HG02884 (cell line): ENCODE data around the gene SEMA3G.

ENCODE experiments used
- ATAC-seq: cut with Tn5 transposase; IDR thresholded peaks from one replicate; pipeline ENCODE4 v1.9.1; 2021; ENCODE audit warnings: mild to moderate bottlenecking, moderate library complexity; ENCODE audit not compliant: unreplicated experiment

The SEMA3G gene

DNA sequence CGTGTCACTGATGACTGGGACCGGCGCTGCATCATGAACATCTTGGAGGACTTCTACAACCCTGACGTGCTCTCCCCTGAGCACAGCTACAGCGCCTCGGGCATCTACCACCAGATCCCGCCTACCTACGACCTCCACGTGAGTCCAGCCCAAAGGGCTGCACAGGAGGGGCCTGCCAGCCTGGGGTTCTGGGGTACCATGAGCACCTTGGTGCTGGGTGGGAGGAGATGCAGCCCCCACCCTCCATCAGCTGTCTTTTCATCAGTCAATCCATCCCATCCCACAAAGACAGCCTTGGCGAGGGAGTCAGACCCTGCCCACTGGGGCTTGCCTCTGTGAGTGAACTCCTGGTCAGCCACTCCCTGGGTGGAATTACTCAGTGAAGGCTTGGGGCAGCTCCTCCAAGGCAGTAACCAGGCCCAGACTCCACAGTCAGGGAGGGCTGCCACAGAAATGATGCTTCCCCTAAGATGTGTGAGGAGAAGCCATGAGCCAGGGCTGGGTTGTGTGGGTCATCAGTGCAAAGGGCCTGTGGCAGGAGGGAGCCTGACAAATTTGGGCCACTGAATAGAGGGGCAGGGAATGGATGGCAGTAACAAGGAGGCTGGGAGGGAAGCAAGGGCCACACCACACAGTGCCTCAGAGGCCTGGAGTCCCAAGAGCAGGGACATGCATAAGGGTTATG lies 47.9 kb downstream of the SEMA3G start:
- ATAC-seq = no peak

DNA sequence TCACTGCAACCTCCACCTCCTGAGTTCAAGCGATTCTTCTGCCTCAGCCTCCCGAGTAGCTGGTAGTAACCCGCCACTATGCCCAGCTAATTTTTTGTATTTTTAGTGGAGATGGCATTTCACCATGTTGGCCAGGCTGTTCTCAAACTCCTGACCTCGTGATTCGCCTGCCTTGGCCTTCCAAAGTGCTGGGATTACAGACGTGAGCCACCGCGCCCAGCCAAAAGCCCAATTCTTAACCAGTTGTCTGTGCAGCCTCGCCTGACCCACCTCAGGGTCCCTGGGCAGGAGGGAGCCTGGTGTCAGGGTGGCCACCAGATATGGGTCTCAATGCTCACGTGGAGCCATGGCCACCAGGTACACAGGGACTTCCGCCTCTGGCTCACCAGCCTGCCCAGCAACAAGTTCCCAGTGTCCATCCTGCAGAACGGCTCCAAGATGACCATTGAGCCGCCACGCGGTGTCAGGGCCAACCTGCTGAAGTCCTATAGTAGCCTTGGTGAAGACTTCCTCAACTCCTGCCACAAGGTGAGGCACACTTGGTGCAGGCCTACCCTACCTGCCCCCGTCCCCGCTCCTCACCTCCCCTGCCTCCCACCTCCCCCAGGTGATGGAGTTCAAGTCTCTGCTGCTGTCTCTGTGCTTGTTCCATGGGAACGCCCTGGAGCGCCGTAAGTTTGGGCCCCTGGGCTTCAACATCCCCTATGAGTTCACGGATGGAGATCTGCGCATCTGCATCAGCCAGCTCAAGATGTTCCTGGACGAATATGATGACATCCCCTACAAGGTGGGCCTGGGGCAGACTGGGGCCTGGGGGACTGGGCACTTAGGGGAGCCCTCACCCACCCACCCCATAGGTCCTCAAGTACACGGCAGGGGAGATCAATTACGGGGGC lies 48.6 kb downstream of the SEMA3G start:
- ATAC-seq = no peak

DNA sequence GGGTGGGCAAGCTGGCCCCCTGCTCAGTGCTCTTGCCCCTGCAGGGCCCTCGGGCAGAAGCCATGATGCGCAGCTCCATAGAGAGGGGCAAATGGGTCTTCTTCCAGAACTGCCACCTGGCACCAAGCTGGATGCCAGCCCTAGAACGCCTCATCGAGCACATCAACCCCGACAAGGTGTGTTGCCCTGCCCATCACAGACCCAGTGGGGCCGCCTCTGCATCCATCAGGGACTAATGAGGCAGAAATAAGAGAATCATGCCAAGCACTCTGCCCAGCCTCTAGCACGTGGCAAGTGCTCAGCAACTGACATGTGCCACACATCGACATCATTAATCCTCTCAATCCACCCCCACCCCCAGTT lies 49.4 kb downstream of the SEMA3G start:
- no peak for ATAC-seq

DNA sequence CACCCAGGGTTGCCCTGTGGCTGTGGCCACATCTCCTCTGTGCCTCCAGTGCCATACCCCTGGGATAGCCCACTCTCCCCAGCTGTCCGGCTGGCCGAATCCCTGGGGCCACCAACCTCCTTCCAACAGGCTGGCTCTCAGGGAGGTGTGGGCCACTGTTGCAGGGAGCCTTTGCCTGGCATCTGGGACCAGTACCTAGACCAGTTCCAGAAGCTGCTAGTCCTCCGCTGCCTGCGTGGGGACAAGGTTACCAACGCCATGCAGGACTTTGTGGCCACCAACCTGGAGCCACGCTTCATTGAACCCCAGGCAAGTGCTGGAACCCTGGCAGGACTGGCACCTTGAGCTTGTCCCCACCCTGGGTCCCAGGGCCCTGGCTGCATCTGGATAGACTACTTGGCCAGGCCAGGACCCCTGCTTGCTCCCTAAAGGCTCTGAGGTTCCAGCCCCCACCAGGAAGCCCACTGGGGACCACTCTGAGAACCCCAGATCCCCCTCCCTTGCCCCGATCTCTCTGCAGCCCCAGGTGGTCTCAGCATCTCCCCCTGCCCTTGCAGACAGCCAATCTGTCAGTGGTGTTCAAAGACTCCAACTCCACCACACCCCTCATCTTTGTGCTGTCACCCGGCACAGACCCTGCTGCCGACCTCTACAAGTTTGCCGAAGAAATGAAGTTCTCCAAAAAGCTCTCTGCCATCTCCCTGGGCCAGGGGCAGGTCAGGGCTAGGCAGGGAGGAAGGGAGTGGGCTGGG lies 50.0 kb downstream of the SEMA3G start:
- ATAC-seq = no peak

DNA sequence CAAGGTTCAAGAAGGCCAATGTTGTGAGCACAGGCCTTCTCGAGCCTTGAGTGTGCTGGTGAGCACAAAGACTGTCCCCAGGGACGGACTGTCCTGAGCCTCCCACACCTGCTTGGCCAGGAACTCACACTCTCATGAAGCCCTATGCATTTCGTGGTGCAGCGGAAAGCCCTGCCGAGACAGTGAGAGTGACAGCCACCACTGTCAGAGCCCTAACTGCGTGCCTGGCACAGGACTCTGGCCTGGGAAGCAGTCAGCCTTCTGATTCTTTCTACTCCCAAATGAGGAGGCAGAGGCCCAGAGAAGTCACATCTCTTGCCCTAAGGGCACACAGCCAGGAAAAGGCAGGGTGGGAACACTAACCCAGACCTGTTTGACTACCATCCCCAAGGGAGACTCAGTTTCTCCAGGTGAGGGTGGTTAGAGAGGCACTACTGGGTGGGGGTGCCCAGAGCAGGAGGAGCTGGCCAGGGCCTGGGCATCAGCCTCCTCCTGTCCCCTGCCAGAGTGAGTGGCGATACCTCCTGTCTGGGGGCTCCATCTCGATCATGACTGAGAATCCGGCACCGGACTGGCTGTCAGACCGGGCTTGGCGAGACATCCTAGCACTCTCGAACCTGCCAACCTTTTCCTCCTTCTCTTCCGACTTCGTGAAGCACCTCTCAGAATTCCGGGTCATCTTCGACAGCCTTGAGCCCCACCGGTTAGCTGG lies 50.8 kb downstream of the SEMA3G start:
- no peak for ATAC-seq

DNA sequence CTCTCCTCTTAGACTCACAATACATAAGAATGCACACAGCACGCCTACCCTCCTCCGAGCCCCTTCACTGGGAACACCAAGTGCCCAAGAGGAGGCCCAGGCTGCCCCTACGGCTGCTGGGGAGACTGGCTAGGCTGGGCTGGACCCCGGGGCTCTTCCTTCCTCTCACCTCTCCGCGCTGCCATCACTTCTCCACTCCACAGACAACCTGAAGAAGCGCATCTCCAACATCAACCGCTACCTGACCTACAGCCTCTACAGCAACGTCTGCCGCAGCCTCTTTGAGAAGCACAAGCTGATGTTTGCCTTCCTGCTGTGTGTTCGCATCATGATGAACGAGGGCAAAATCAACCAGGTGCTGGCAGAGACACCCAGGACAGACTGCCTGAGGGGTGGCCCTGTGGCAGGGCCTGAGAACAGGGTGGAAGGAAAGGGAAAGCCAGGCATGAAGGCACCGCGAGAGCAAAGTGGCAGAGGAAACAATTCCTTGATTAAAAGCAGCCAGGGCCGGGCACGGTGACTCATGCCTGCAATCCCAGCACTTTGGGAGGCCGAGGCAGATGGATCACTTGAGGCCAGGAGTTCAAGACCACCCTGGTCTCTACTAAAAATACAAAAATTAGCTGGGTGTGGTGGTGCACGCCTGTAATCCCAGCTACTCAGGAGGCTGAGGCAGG lies 51.6 kb downstream of the SEMA3G start:
- no peak for ATAC-seq

DNA sequence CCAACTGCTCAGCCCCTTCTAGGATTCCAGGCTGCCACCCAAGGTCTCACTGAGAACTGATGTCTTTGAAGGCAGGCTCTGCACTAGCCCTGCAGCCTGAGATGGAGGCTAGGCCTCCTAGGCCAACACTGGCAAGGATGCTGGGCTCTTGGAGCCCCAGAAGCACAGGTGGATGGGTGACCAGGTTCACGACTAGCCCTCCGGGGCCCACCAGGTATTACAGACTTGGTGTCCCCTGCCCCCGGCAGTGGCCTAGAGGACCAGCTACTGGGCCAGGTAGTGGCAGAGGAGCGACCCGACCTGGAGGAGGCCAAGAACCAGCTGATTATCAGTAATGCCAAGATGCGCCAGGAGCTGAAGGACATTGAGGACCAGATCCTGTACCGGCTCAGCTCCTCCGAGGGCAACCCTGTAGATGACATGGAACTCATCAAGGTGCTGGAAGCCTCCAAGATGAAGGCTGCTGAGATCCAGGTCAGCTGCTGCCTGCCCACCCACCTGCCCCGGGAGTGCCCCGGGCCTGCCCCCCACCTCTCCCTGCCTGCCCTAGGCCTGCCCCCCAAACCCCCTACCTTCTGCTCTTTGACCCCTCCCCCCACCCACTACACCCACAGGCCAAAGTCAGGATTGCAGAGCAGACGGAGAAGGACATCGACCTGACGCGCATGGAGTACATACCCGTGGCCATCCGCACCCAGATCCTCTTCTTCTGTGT lies 52.5 kb downstream of the SEMA3G start:
- ATAC-seq = no peak

DNA sequence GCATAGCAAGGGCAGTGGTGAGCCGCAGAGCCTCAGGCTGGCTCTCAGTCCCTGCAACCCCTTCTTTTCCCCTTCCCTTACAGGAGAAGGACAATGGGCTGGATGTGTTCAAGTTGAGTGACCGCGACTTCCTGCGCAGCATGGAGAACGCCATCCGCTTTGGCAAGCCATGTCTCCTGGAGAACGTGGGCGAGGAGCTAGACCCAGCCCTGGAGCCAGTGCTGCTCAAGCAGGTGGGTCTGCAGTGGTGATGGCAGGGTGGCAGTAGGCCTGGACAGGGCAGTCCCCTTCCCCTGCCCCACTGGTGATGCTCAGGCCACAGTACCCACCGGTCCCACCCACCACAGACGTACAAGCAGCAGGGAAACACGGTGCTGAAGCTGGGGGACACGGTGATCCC lies 53.8 kb downstream of the SEMA3G start:
- no peak for ATAC-seq

DNA sequence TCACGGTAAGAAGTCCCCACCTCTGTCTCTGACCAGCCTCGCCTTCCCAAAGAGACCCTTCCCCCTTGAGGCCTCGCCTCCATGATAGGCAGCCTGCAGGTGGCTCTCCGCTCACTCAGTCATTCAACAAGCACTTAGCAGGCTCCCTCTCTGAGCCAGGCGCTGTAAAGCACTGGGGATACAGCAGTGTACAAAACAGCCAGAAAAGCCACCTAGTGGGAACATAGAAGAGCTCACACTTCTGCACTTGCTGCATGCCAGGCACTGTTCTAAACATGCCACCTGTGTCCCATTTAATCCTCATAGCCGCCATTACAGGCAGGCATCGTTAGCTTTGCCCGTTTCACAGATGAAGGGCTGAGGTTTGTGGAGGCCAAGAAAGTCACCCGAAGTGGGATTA lies 56.0 kb downstream of the SEMA3G start:
- ATAC-seq = no peak

DNA sequence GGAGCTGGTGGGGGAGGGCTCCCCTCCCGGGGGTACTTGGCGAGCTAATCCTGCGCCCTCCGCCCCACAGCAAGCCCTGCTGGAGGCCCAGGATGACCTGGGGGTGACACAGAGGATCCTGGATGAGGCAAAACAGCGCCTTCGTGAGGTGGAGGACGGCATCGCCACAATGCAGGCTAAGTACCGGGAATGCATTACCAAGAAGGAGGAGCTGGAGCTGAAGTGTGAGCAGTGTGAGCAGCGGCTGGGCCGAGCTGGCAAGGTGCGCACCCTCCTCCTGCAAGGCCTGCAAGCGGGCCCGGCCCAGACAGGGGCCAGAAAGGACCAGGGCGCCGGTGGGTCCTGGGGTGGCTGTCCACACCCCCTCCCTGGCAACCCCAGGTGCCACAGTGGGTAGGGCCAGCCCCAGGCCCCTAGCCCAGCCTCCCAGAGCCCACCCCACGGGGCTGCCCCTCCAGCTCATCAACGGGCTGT lies 56.5 kb downstream of the SEMA3G start:
- no peak for ATAC-seq

DNA sequence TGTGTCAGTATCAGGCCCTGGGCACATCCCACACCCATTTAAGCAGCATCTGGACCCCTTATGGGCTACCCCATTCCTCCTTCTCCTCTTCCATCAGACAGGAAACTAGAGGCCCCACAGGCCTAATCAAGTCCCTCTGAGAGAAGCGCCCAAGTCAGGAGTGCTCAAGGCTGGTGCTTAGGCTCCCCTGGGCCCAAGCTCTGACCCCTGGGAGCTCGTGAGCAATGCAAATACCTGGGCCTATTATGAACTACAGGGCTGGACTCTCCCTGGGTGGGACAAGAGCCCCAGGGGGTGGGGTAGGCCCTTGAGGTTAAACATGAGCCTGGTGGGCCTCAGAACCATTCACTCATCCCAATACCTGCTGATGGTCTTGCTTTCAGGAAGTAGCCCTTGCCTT lies 57.4 kb downstream of the SEMA3G start:
- no peak for ATAC-seq

DNA sequence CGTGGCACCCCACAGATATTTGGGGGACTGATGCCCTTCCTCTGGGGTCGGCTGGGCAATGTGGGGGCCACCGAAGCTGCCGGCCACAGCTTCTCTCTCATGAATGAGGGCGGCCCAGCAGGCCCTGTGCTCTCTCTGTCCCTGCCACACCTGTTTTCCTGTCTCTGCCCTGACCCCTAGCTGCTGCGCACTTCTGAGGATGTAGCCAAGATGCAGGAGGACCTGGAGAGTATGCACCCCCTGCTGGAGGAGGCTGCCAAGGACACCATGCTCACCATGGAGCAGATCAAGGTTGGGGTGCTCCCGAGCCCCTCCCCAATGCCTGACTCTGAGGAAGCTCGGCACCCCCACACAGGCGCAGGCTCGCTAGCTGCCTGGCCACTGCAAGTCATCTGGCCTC lies 59.7 kb downstream of the SEMA3G start:
- no peak for ATAC-seq

DNA sequence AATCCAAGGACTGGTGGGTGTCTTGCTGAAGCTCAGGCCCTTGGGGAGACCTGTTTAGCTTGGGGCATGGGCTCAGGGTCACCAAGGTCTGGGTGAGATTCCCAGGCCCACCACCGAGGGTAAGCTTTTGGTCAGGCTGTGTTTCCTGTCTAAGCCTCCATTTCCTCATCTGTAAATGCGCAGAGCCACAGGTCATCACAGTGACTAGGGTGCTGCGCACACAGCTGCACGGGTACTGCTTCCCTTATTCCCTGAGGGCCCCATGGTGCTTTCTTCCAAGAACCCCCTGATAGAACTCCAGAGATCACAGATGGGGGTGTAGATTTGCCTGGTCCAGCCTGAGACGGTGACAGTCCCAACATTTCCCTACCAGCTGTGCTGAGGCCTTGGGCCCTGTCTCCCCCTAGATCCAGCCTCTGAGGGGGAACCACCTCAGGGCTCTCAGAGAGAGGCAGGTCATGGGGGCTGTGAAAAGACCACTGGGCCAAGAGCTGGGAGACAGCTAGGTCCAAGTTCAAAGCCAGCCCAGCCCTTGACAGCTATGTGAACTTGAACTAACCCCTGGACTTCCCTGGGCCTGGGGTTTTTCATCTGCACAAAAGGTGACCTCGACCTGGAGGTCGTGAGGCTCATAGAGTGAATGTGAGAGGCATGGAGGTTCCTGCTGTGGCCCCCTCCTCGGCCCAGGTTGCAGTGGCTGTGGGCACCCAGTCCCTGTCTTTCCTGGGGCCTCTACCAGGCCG lies 60.7 kb downstream of the SEMA3G start:
- ATAC-seq = no peak

DNA sequence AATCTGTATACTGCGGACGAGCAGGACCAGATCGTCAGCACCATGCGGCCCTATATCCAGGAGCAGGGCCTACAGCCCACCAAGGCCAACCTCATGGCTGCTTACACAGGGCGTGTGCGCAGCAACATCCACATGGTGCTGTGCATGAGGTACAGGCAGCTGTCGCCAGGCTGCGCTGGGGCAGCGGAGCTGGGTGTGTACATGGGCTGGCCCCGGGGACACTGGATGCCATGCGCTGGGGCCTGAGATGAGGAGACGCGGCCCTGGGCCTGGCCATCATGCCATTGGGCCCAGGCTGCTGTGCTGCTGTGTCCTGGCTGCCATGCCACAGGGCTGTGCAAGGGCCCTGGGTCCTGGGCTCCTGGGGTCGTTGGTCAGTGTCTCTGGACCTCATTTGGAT lies 61.5 kb downstream of the SEMA3G start:
- ATAC-seq = no peak
